Kasumi-1 (cell line): ENCODE data around the gene TENM4.

Source experiments
- DNase-seq, 2 experiments: peaks; one replicate each; lab custom pipeline; 2025; lab: John Stamatoyannopoulos, UW

TENM4 gene

DNA sequence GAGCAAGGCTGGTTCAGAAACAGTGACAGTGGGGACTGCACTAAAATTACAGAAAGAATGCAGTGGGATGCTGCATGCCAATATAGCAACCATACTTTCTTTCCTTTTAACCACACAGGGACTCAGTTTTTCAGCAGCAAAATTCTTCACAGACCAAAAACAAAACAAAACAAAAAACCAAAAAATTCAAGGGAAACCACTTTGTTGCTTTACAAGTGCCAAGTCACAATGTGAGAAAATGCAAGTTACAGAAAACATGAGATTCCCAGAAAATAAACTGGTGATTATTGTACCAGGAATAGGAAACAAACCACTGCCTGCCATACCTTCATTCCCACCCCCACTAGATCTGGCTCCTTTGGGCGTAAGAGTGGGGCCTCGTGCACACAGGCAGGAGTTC, 52.6 kb downstream of the TENM4 start:
- no peak for DNase-seq

DNA sequence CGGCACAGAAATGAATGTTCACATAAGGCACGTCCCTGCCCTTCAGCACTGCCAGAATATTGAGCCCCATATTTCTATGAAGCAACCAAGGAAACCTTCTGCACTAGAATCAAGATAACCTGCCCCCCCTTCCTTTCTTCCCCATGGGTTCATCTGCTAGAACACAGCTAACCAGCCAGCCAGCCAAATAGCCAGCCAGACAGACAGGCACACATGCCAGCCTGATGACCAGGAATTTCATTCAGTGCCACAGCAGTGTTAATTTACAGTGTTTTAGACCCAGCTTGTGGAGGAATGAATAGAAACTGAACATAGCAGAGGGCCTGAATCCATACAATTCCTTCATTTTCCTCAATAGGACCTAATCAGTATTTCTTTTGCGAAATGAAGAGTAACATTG, 57.0 kb downstream of the TENM4 start:
- no peak for DNase-seq

- no peak for DNase-seq
Observed at GRCh38 chr11:79382301-79383050, 58.4 kb downstream of the TENM4 start.

- DNase-seq: no peak
Observed at GRCh38 chr11:79381036-79381435, 59.8 kb downstream of the TENM4 start.

DNA sequence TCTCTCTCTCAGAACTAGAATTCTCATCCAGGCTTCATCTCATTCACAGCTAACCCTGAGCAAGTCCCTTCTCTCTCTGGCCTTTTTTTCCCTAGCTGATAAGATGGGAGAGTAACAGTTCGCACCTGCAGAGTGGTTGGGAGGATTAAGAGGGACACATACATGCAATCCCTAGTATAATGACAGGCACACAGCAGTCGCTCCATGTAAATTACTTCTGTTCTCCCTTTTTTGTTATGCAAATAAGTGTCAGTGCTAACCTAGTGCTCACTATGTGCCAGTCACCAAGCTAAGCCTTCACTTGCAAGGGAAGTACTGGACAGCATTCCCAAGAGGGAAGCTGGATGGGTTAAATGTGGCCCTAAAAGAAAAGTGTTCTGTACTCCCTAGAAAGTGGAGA, 63.4 kb downstream of the TENM4 start:
- DNase-seq: no peak

DNA sequence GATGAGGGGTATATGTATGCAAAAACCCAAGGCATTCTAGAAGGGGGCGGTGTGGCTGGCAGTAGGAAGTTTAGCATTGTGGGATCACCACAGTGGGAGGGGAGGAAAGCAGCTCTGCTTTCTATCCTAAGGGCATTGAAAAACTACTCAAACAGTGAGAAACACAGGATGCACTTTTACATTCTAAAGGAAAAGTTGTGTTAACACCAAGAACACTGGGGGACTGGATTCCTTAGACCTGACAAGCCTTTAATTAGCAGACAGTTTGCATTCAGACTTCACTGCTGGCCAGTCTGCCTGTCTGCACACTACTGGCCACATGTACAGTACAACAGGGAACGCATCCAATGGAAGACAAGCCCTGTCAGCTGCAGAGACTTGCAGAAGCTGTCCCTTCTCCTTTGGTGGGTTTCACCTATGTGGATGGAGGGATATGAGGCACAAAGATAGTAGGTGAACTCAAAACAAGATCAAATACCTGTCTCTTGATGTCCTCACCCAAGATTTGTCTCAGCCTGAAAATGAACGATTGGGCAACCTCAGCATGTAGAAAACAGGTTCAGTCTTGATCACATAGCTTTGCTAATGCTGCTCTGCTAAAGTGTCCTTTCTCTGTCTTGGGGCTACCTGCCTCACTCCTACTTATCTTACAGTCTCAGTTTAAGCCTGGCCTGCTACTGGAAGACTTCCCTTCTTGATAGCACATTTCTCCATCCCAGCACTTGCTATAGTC, 64.8 kb downstream of the TENM4 start:
- DNase-seq: no peak

DNA sequence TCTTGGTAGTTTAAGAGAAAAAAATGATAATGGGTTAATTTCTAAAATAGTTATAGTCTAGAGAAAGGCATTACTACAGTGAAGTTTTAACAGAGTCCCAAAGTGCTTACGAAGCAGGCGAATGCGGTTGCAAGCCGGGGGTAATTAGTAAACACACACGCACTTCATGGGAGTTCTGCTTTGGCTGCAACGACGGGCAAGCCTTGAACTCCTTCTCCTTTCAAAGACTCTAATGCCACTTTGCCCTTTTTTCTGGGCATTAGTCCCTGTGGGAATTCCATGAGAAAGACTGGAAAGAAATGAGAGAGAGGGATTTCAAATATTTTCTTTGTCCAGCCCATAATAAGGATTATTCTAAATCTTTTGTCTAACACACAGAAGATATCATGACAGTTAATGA, 66.1 kb downstream of the TENM4 start:
- no peak for DNase-seq

DNA sequence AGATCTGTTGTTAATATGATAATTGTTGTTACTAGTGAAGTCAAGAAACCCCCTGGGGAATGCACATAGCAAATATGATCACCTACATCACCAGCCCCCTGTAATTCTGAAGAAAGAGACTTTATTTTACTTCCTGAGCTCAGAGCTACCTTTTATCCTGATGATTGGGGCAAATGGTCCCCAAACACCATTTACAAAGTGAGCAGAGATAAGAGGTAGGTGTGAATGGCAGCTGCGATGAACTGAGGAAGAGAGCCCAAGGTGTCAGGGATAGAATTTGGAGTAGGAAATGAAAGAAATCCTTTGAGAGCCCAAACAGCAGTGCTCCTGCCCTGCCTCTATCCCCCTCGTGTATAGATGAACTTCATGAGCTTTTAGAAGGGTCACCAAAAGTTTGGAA, 69.1 kb downstream of the TENM4 start:
- no peak for DNase-seq

GRCh38 chr11:79371152-79371551, 69.7 kb downstream of the TENM4 start:
- DNase-seq: no peak

GRCh38 chr11:79369055-79369454, 71.8 kb downstream of the TENM4 start:
- DNase-seq: no peak

DNA sequence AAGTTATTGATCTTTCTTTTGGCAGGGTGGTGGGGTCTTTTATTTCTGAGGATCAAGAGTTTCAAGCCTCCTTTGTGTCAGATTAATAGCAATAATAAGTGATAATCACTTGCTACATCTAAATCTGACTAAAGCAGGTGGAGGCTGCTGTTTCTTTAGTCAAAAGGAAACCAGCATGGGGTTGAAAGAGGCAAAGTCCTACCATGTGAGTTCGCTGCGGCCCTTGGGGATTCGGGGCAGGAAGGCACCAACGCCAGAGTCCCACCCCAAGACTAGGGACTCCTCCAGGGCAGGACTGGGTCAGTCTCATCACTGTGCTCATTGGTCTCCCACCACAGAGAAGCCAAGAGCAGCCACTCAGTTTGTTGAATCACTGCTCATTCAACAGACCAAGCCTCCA, 73.0 kb downstream of the TENM4 start:
- DNase-seq: no peak

GRCh38 chr11:79366218-79366617, 74.6 kb downstream of the TENM4 start:
- no peak for DNase-seq

DNA sequence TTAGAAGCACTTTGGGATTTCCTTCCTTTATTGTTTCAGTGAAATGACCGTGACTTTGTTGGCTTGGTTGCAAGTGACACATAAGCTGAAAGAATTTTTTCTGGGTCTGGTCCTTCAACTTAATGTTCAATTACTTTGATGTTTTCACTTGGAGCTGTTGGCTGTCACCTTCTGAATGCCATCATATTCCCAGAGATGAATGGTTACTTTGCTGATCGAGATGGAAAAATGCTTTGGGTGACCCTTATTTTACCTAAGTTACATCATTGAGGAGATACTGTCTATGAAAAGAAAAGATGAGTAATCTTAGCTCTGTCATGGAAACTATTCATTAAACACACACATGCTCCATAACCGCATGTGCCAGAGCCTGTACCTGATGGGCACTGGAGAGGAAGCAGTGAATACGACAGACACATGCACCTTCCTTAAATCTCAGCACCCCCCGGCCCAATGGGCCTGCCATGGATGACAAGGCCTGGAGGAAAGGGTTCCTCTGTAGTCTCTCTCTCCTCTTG, 76.9 kb downstream of the TENM4 start:
- no peak for DNase-seq

- no peak for DNase-seq
Observed at GRCh38 chr11:79363256-79363655, 77.6 kb downstream of the TENM4 start.

GRCh38 chr11:79362821-79363220, 78.0 kb downstream of the TENM4 start:
- DNase-seq: no peak

GRCh38 chr11:79362206-79362757, 78.5 kb downstream of the TENM4 start:
- no peak for DNase-seq

DNA sequence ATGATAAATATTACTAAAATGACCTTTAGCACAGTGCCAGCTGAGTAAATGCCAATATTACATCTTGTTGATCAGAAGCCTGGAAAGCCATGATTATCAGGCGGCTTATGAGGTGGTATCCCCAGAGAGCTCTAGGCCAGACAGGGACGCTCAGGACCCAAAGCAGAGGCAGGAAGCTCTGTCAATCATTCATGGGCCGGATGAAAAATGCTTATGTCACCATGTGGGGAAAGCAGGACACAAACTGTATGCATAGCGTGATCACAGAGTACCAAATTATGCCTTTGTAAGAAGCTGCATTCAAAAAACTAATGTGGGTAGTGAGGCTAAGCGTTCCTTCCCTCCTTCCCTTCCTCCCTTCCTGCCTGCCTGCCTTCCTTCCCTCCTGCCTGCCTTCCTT, 82.6 kb downstream of the TENM4 start:
- DNase-seq: no peak

DNA sequence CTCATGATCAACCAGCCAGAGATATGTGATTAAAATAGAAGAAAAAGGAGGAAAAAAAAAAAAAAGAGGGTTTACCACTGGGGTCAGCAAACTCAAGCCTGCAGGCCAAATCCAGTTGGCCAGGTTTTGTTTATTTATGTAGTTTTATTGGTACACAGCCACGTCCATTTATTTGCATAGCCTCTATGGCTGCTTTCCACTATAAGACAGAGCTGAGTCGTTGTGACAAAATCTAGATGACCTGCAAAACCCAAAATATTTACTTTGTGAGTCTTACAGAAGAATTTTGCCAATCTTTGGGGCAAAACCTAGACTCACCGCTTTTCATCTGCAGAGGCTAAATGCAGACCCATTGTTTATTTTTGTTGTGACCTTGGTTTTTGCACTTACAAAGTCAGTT, 87.1 kb downstream of the TENM4 start:
- DNase-seq: no peak

GRCh38 chr11:79352349-79352703, 88.5 kb downstream of the TENM4 start:
- no peak for DNase-seq

GRCh38 chr11:79348976-79349682, 91.7 kb downstream of the TENM4 start:
- no peak for DNase-seq

- DNase-seq: no peak
Observed at GRCh38 chr11:79346021-79346420, 94.8 kb downstream of the TENM4 start.

GRCh38 chr11:79344753-79345294, 96.0 kb downstream of the TENM4 start:
- no peak for DNase-seq
